Cerebellar cortex (tissue), 1 donor: ENCODE measurements around the gene CNPY2.
"Not testable (repeated sequence)": the region's sequence is repeated elsewhere in the genome, so short reads cannot be mapped to it uniquely, and the experiment has no call there.

Experiments used
- DNase-seq: peaks from one replicate; pipeline ENCODE4 v3.0.0-alpha.2; 2015; ENCODE audit warnings: low spot score

CNPY2 gene

DNA sequence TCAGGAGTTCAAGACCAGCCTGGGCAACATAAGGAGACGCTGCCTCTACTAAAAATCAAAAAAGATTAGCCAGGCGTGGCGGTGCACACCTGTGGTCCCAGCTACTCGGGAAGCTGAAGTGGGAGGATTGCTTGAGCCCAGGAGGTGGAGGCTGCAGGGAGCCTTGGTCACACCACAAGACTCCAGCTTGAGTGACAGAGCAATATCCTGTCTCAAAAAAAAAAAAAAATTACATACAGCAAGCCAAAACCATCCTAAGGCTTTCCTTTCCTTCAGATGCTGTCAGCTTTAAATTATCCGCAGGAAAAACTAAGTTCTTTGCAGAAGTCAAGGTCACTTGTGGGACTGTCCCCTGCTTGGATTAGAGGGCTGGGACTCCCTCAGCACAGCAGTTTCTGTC is 17.0 kb downstream of the CNPY2 start:
- no peak for DNase-seq

DNA sequence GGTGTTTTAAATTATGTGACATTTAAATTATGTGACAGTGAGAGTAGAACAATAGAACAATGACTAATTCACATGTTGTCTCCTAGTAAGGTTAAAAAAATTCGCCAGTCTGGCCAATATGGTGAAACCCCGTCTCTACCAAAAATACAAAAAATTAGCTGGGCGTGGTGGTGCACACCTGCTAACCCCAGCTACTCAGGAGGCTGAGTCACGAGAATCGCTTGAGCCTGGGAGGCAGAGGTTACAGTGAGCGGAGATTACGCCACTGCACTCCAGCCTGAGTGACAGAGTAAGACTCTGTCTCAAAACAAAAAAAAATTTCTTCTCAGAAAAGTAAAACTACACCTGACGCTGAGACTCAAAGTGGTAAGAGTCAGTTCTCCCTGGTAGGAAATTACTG is 18.4 kb downstream of the CNPY2 start:
- DNase-seq = no peak

DNA sequence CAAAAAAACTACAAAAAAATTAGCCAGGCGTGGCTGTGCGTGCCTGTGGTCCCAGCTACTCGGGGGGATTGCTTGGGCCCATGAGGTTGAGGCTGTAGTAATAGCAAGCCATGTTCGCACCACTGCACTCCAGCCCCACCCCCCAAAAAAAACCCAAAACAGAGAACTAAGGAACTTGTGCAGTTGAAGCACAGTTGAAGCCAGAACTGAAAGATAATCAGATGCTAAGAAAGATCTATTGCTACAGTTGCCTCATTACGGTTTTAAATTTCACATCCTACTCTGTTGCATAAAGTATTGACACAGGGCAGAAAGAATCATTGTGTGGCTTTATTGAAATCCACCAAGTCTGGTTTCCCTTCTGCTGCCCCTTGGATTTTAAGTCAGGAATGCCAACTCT is 19.5 kb downstream of the CNPY2 start:
- DNase-seq = no peak

DNA sequence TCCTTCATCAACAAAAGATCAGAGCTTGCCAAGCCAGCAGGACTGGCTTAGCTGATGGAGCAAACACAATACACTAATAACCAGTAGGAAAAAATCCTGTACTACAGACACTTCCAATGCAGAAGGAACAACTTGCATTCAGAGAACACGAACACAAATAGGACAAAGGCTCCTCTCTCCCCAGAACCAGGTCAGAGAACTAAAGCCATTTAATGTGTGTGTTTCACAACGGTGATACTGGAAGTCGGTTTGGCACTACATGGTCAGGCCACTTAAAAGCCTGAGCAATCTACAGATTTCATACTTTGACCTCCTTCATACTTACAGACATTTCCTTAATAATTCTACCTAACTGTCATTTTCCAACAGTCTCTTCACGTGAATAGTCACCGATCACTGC is 22.0 kb downstream of the CNPY2 start:
- no peak for DNase-seq

DNA sequence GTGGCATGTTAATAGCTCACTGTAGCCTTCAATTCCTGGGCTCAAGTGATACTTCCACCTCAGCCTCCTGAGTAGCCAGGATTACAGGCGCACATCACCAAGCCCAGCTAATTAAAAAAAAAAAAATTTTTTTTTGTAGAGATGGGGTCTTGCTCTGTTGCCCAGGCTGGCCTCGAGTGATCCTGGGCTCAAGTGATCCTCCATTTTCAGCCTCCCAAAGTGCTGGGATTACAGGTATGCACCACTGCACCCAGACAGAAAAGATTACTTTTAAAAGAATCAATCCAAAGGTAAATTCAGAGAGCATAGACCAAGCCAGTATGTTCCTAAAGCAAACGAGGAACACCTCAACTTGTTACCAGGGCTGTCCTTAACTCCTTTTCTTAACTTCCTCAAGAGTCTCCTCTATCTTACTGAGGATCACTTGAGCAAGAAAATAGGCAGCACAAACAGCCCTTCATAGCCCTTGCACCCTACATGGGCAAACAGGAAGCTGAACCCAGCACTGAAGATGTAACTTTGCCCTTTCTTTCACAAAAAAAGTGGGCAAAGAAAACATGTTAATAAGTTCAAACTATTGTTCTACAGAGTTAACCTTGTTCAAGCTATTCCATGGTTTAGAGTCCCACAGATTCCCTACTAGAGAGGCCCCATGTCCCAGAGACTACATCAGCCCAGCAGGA is 26.9 kb downstream of the CNPY2 start:
- DNase-seq = no peak

DNA sequence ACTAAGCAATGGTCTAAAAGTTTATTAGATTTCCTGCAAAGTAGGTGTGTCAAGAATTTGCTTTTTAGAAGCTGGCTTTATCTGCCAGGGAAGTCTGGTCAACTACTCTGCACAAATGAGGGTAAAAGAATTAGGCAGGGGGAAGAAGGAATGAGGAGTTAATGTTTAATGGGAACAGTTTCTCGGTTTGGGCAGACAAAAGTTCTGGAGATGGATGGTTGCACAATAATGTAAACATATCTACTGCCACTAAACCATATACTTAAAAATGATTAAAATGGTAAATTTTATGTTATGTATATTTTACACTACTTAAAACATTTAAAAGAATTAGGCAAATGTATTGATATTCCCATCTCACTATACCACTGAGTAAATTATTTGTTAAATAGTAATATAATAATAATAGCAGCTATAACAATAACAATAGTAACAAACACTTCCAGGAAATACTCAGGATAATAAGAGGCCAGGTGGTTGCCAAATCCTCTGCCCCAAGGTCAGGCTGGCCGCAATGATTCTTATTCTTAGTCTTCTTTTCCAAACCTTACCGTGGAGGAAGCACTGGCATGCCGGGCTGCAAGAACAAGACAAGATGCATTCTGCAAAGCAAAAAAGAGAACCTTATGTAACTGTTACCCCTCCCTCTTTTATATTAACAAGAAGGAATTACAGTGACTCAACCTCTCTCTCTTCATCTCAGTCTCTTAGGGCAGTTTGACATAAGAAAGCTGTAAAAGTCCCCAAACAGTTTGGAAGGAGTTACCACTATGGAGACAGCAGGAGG is 29.6 kb downstream of the CNPY2 start:
- no peak for DNase-seq

DNA sequence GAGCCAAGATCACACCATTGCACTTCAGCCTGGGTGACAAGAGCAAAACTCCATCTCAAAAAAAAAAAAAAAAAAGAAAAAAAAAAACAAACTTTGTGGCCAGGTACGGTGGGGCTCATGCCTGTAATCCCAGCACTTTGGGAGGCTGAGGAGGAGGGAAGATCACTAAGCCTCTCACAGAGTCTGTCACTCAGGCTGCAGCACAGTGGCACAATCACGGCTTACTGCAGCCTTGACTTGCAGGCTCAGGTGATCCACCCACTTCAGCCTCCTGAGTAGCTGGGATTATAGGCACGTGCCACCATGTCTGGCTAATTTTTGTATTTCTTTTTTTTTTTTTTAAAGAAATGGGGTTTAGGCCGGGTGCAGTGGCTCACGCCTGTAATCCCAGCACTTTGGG is 31.5 kb downstream of the CNPY2 start:
- DNase-seq = not testable (repeated sequence)

DNA sequence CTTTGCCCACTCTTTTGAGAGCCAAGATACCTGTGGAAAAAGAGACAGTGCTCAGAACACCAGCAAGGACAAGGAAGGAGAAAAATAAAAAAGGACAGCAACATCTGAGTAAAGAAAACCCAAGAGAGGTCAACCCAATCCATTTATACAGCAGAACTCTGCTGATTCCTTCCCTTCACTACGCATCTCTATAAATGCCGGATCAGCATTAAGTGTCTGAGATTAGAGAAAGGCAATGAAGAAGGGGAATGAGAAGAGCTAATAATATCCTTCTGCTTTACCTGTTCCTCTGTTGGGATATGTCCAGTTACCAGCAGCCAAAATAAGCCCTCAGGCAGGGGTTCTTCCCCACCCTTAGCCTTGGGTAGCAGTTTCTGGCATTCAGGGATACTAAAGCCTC is 33.2 kb downstream of the CNPY2 start:
- no peak for DNase-seq

DNA sequence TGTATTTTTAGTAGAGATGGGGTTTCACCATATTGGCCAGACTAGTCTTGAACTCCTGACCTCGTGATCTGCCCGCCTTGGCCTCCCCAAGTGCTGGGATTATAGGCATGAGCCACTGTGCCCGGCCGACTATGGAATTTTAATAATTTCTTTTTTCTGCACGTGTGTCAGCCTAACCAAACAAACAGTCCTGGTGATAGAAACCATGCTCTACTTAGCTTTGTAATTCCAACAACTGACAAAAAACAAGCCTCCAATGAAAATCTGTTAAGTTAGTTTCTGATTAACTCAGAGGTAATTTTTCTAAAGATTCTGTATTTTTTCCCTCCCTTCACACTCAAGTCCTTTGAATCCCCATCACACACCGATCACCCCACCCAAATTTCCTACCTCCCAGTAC is 33.8 kb downstream of the CNPY2 start:
- DNase-seq = no peak

DNA sequence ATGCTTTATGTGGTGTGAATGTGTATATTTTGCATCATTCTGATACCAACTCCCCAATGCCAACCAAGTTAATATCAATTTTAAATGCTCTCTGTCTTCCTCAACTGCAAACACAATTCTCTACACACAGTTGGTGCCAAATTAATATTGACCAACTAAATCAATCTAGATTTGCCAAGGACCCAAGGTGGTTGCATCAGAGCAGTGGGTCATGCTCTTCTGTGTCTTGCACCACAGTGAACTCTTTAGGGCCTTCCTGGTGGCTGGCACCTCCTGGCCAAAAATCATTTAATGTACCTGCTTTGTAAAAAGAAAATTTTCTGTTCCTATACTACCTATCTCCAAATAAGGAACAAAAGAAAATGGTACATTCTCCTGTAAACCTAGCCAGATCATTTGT is 34.9 kb downstream of the CNPY2 start:
- DNase-seq = no peak

DNA sequence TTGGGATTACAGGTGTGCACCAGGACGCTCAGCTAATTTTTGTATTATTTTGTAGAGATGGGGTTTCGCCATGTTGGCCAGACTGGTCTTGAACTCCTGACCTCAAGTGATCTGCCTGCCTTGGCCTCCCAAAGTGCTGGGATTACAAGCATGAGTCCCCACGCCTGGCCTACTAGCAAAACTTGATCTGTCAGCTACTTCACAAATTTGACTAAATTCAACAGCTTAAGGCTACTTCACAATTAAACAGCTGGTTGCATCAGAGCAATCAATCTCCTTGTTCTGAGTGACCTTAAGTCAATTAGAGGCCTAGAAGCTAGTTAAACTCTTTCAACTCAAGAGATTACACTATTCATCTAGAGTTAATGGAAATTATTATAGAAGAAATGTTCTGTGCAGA is 36.9 kb downstream of the CNPY2 start:
- no peak for DNase-seq

DNA sequence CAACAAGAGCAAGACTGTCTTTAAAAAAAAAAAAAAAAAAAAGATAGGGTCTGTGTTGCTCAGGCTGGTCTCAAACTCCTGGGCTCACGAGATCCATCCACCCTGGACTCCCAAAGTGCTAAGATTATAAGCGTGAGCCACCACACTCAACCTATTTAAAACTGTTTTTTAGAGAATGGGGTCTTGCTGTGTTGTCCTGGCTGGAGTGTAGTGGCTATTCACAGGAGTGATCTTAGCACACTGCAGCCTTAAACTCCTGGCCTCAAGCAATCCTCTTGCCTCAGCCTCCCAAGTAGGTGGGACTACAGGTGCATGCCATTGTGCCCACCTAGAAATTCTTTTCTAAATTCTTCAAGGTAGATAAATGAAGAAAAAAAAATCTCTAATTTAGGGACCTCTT is 41.5 kb downstream of the CNPY2 start:
- no peak for DNase-seq

DNA sequence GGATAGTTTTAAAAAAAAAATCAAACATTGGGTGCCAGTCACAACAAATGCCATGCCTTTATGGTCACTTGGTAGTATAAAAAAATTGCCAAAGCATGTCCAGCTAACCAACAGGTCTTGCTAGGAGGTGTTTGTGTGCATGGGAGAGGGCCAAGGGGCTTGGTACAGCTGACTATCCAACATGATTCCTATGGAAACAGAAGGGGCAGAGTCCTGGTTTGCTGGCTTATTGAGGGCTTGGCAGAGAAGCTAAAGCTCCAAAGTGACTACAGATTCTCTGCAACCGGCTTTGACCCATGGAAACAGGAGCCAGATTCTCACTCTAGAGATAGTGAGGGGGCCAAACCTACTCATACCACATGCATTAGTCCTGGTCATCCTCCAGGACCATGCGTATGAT is 43.3 kb downstream of the CNPY2 start:
- DNase-seq = not testable (repeated sequence)

DNA sequence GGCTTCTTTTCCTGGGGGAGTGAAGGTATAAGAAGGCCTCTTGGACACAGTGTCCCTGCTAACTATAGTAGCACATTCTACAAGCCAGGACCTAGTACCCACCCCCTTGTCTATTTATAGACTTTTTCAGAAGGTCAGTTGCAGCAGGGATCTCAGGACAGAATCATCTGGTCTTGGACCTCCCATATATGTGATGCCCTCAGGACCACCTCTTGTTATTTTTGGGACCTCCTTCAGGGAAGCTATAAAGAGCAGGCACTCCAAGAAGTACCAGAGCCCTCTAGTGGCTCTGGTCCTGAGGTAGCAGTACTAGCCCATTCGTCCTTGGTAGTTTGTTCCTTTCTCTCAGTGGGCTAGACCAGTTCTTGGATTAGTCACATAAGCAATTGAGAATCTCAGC is 44.8 kb downstream of the CNPY2 start:
- peak; percentile 51 for DNase-seq

DNA sequence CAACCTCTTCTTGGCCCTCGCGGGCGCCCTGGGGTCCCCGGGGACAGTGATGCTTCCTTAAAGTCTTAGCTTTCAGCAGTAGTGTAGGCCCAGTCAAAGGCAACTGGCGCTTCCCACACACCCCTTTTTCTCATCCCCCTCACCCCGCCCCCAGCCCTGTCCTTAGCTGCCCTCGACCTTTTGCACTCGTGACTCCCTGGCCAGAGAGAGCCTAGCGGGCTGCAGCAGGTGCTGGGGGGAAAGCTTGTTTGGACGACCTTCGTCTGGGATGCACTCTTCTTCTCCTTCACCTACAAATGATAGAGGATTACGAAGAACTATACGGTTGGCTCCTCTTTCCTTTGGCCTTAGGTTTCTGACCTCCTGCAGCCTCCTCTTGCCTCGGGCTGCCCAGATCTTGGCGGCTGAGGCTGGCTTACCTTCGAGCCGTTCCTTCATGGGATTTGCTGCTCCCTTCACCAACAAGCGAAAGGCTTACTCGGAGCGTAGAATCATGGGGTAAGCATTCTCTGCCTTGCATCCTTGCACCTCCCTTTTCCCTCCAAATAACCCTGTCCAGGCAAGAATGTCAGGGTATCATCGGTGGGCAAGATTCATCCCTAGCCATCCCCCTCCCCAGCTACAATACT is 48.2 kb downstream of the CNPY2 start:
- peak; percentile 55 for DNase-seq

DNA sequence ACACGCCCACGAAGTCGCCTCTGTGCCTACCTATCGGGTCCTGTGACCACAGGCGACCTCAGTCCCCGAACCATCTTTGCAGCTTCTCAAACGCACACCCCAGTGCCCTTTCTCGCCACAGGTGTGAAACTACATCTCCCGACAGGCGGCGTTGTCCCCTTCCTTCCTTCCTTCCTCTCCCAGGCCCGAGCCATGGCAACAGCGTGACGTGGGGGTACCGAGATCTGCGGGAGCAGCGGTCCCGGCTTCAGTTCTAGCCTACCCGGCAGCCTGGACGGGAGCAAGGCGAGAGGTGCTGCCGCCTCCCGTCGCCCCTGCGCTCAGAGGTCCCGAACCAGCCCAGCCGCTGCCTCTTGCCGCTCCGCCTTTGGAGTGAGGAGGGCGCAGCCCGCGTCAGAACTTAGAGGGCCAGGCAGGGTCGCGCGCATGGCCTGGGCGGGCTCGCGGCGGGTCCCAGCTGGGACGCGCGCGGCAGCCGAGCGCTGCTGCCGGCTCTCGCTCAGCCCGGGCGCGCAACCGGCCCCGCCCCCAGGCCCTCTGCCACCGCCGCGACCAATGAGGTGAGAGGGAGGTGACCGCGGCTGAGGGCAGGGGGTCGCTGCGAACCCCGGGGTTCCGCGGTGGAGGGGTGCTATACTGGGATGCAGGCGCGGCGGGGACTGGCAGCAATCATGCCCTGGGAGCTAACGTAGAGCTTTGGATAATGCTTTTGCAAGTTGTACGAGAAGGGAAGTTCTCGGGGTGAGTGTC is 48.9 kb downstream of the CNPY2 start, which contains the start of gene COQ10A:
Gene COQ10A (plus strand): TSS at position 250 of the 750 bp plus-strand sequence. CDS start 177 bp downstream, at position 427.
- DNase-seq = peak; percentile 95

DNA sequence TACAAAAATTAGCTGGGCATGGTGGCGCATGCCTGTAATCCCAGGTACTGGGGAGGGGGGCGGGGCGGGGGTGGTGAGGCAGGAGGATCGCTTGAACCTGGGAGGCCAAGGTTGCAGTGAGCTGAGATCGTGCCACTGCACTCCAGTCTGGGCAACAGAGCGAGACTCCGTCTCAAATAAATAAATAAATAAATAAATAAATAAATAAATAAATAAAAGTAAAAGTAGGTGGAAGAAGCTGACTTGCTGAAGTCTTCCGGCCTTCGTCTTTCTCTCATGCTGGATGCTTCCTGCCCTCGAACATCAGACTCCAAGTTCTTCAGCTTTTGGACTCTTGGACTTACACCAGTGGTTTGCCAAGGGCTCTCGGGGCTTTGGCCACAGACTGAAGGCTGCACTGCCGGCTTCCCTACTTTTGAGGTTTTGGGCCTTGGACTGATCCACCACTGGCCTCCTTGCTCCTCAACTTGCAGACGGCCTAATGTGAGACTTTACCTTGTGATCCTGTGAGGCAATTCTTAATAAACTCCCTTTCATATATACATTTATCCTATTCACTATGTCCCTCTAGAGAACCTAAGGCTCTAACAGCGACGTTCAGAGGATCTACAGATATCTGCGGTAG is 49.6 kb downstream of the CNPY2 start:
- not testable (repeated sequence) for DNase-seq

DNA sequence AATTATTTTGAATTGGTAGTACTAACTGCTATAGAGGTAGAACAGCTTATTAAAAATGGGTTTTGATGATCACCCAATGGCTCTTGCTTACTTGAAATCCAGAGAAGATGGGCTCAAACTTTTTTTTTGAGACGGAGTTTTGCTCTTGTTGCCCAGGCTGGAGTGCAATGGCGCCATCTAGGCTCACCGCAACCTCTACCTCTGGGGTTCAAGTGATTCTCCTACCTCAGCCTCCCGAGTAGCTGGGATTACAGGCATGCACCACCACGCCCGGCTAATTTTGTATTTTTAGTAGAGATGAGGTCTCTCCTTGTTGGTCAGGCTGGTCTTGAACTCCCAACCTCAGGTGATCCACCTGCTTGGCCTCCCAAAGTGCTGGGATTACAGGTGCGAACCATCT is 52.8 kb downstream of the CNPY2 start:
- DNase-seq = not testable (repeated sequence)

DNA sequence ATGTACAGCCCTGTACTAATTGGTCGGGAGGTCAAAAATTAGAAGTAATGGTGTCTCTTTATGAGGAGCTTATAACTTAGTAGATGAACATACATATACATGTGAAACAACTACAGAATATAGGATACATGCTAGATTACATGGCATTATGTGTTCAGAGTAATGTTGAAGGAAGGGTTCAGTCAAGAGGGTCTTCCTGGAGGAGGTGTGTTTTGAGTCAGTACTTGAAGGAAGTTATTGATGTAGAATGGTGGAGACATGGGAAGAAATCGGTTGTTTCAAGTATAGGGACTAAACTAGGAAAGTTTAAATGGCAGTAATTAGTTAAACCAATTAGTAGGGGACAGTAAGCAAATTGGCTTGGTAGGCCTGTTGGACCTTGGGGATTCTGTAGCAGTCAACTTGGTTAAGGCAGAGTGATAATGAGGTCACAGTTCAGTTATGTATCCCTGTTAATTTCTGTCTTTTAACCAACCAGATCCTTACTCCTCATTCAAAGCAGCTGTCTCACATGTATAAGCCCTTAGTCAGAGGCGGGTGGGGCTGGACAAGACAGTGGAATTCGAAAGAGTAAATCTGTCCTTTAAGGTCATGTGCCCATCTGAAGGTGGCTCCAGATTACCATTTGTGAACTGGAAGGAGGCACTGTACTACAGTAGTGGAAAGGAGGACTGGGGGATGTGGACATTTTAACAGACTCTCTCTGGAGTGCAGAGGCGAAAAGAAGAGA is 54.1 kb downstream of the CNPY2 start:
- no peak for DNase-seq

DNA sequence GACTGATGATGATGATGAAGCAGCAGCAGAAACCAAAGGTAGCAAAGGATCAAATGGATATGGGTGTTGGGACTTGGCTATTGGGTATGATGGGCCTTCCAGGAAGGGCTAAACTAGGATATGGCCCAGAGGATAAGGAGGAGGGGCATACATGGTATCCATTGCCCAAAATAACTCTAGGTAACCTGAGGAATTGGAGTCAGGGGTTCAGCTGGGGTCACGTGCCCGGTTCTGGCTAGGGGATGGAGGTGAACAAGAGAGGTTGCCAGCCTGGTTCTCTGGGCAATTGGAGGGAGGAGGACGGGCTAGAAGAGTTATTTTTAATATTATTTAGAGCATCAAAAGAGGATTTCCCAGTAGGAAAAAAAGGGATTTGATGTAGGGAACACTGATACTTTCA is 54.9 kb downstream of the CNPY2 start:
- no peak for DNase-seq

DNA sequence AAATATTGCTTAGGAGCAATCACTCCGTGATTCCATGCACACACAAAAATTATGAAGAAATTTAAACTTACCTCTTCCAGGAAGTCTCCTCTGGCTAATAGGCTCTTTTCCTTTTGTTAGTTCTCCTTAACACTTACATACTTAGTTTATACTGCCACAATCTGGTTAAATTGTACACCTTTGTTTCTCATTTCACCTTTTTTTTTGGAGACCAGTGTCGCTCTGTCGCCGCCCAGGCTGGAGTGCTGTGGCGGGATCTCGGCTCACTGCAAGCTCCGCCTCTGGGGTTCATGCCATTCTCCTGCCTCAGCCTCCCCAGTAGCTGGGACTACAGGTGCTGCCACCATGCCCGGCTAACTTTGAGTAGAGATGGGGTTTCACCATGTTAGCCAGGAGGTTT is 55.4 kb downstream of the CNPY2 start:
- DNase-seq = no peak
